ENCODE results near the gene TCN2.
A peak's percentile ranks its signal among the peaks of the same experiment; 100 is the strongest.
"Not testable (repeated sequence)": the region's sequence is repeated elsewhere in the genome, so short reads cannot be mapped to it uniquely, and the experiment has no call there.

Gene TCN2

GRCh38 chr22:30643055-30643875, 36.3 kb downstream of the TCN2 start:
- DNase-seq (ENCODE audit: low read depth in 2 of 2): no peak

GRCh38 chr22:30646518-30647160, 39.7 kb downstream of the TCN2 start:
- DNase-seq (ENCODE audit: low read depth in 2 of 2): no peak

GRCh38 chr22:30647536-30647935, 40.6 kb downstream of the TCN2 start:
- no peak for DNase-seq (ENCODE audit: low read depth in 2 of 2)

- no peak for DNase-seq (ENCODE audit: low read depth in 2 of 2)
These were observed 41.9 kb downstream of the TCN2 start for GRCh38 chr22:30648825-30649224.

GRCh38 chr22:30649430-30650007, 42.5 kb downstream of the TCN2 start:
- DNase-seq (ENCODE audit: low read depth in 2 of 2): peak; percentile 77 to 81

- no peak for DNase-seq (ENCODE audit: low read depth in 2 of 2)
These were observed 43.6 kb downstream of the TCN2 start for GRCh38 chr22:30650508-30651116.

GRCh38 chr22:30652852-30653251, 45.9 kb downstream of the TCN2 start:
- DNase-seq (ENCODE audit: low read depth in 2 of 2): no peak

GRCh38 chr22:30654361-30654760, 47.4 kb downstream of the TCN2 start:
- DNase-seq (ENCODE audit: low read depth in 2 of 2): no peak

- no peak for DNase-seq (ENCODE audit: low read depth in 2 of 2)
These were observed 48.6 kb downstream of the TCN2 start for GRCh38 chr22:30655532-30655931.

GRCh38 chr22:30662040-30662439, 55.1 kb downstream of the TCN2 start:
- no peak for DNase-seq (ENCODE audit: low read depth in 2 of 2)

GRCh38 chr22:30664798-30665197, 57.8 kb downstream of the TCN2 start:
- DNase-seq (ENCODE audit: low read depth in 2 of 2): no peak

- DNase-seq (ENCODE audit: low read depth in 2 of 2): no peak
These were observed 58.3 kb downstream of the TCN2 start for GRCh38 chr22:30665266-30665665.

GRCh38 chr22:30665786-30666185, 58.8 kb downstream of the TCN2 start:
- no peak for DNase-seq (ENCODE audit: low read depth in 2 of 2)

- peak in 1 of 2 donors; percentile 18 for DNase-seq (ENCODE audit: low read depth in 2 of 2)
These were observed 60.1 kb downstream of the TCN2 start for GRCh38 chr22:30667107-30667493.

- DNase-seq (ENCODE audit: low read depth in 2 of 2): peak; percentile 93 to 95
These were observed 60.8 kb downstream of the TCN2 start, which contains the start of gene DUSP18 for GRCh38 chr22:30667494-30668385. TSS of gene DUSP18 (minus strand) at chr22:30667875. CDS start at chr22:30664003, 3,872 bp downstream.

GRCh38 chr22:30668386-30668710, 61.4 kb downstream of the TCN2 start:
- DNase-seq (ENCODE audit: low read depth in 2 of 2): no peak

GRCh38 chr22:30671071-30671470, 64.1 kb downstream of the TCN2 start:
- DNase-seq (ENCODE audit: low read depth in 2 of 2): no peak

GRCh38 chr22:30673136-30673535, 66.2 kb downstream of the TCN2 start:
- DNase-seq (ENCODE audit: low read depth in 2 of 2): no peak

- no peak for DNase-seq (ENCODE audit: low read depth in 2 of 2)
These were observed 67.5 kb downstream of the TCN2 start for GRCh38 chr22:30674482-30674881.

- no peak for DNase-seq (ENCODE audit: low read depth in 2 of 2)
These were observed 68.5 kb downstream of the TCN2 start for GRCh38 chr22:30675436-30675835.

- not testable (repeated sequence) for DNase-seq (ENCODE audit: low read depth in 2 of 2)
These were observed 69.6 kb downstream of the TCN2 start for GRCh38 chr22:30676565-30676964.
